NCI-H146 treated with DMSO at 0.1 percent for 48 hours (cell line): Measurements from ENCODE around the gene CERS6.

Source experiments
- DNase-seq: peaks from one replicate; lab custom pipeline; 2025; ENCODE audit not compliant: unreplicated experiment; lab: John Stamatoyannopoulos, UW

Gene CERS6

DNA sequence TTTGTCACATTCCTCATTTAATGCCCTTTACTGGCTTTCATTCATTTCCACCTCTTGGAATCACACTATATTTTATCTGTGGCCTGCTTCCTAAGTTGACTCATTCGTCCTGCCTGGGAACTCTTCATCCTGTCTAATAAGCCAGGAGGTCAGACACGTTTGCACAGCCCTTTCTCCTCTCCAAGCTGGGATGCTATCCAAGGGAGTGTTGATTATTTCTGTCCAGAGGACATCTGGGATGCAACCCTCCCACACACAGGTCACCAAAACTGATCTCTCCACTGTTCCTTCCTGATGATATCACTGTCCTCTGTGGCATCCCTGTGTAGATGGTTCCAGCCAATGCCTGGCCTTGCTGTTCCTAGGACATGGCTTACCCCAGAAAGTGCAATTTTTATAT lies 266.5 kb downstream of the CERS6 start:
- no peak for DNase-seq

DNA sequence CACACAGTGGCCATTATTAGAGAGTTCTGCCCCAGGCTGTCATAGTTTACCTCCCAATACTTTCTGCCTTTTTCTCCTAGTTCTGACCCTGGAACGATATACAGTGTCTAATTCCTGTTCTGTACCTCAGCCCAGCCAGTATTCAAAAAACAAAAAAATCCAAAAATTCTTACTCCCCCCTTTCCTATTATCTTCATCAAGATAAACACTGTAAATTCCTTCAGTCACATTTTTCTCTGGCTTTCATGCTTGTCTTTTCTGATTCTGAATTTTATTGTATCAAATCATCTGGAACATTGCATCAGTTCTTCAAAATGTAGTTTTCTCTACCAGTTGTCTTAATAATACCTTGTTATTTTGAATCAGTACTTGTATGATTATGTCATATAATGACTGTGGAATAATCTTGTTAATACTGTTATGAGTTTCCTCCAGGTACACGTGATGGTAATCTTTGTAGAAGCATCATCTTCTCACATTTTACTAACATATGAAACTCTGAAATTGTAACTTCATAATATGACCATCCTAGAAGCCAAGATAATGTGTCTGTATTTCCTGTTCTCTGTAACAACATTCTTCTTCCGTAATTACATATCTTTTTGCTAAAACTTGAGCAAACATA lies 267.3 kb downstream of the CERS6 start:
- no peak for DNase-seq

DNA sequence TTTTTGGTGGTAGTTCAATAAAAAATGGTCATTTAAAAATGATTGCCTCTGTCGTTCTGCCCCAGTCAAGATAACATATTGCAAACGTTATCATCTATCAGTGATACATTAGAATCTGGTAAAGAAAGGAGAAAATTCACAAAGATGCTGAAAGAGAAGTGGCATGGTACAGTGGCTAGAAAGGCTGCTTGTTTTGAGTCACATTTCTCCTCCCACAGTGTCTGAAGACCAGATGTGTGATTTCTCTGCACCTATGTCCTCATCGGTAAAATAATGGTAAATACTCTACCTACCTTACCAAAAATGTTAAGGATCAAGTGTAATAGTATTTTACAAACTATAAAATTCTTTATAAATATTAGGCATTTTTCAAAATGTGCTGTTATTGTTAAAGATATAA lies 270.3 kb downstream of the CERS6 start:
- no peak for DNase-seq

GRCh38 chr2:168727904-168728470 lies 271.9 kb downstream of the CERS6 start:
- DNase-seq: no peak

DNA sequence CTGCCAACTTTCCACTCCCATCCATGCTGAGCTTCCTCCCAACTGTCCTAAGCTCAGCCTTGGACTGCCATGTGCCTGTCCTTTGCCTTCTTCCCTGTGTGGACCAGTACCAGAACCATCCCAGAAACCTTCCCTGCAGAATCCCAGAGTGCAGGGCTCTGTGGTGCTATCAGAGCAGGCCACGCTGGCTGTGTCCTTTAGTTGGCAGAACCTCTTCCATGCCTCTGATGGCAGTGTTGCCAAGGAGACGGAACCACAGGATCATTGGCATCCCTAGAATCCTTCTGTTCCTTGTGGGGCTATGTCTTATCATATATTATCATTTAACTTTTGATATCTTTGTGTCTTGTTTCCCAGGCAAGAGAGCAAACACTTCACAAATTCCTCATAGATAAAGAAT lies 273.4 kb downstream of the CERS6 start:
- DNase-seq: no peak

DNA sequence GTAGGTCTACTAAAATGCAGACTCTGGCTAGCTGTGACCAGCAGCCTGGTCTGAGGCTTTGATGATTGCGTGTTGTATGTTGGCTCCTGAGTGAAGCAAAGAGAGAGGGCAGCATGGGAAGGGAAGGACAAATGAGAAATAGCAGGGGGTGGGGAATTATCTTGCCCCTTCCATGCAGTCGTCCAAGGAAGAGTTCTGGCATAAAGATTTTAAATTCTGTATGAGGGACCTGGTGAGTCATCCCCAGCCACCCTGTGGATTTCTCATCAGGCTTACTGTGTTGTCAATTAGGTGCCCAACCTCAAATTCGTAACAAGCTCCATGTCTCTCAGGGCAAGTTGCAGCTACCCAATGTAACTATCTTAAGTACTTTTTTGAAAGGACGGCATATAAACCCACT lies 274.3 kb downstream of the CERS6 start:
- DNase-seq: no peak

- no peak for DNase-seq
Observed at GRCh38 chr2:168731002-168731401, 274.9 kb downstream of the CERS6 start.

GRCh38 chr2:168731616-168732015 lies 275.5 kb downstream of the CERS6 start:
- no peak for DNase-seq

DNA sequence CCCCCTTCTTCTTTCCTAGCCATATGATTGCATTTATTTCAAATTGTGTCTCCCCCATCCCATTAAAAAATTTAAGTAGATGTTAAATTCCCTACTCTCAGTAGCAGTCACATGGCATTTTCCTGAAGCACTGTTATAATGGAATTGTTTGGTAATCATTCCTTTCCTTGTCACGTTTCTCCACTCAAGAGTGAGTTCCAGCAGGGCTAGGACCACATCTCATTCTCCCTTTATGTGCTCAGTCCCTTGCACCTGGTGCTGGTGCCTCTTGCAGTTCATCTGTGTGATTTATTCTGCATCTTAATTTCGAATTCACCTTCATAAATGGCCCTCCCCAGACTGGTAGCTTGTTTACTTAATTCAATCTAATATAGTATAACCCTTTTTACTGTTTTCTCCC lies 276.0 kb downstream of the CERS6 start:
- DNase-seq: no peak

- no peak for DNase-seq
Observed at GRCh38 chr2:168732506-168732905, 276.4 kb downstream of the CERS6 start.

DNA sequence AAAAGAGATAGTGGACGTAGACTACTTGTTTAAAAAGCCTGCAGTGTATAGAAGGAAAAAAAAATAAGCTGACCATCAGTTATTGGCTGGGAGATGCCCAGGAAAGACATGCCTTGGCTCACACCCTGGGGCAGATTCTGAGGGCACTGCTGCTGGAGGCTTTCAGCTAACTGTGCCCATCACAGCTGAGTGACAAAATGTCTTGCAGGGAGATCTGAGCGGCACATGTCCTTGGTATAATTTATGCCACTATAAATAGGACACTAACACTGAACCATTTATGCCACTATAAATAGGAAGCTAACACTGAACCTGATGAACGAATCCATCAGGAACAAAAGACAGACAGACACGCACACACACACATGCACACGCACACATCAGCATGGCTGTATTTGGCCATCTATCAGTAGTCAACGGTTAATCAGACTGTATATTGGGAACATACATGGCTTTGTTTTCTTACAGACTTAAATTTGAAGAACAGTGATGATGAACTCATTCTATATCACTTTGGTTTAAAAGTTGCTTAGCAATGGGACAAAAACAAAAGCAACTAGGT lies 278.2 kb downstream of the CERS6 start:
- DNase-seq: no peak

GRCh38 chr2:168736649-168737445 lies 280.8 kb downstream of the CERS6 start:
- no peak for DNase-seq

- no peak for DNase-seq
Observed at GRCh38 chr2:168738062-168738461, 282.0 kb downstream of the CERS6 start.

DNA sequence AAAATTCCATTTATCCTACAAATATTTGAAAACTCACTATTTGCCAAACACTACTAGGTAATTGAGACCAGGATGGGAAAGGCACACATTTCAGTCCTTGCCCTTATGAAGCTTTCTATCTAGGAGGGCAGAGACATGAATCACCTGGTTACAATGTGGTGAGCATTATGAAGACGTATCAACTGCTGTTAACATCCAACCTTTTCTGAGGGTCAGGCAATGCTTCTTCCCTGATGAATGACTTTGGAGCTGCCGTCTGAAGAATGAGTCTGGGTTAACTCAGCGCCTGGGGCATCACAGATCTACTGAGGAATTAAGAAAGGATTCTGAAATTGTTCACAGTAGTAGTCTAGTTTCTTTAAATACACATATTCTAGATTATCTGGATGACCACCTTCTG lies 284.3 kb downstream of the CERS6 start:
- no peak for DNase-seq

DNA sequence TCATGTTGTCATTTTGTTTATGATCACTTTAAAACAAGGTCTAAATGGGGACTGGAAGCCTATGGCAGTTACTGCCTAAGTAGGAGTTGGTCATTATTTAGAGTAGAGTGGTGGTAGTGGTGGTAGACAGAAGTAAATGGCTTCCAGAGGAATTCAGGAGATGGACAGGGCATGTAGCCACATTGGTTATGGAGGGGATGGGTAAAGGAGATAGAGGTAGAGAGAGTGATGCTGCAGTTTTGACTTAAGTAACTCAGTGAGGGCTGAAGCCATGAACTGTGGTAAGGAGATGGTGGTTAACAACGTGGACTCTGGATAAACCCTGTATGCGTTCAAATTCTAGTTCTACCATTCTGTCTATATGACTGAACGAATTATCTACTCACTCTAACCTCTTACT lies 284.7 kb downstream of the CERS6 start:
- DNase-seq: no peak

DNA sequence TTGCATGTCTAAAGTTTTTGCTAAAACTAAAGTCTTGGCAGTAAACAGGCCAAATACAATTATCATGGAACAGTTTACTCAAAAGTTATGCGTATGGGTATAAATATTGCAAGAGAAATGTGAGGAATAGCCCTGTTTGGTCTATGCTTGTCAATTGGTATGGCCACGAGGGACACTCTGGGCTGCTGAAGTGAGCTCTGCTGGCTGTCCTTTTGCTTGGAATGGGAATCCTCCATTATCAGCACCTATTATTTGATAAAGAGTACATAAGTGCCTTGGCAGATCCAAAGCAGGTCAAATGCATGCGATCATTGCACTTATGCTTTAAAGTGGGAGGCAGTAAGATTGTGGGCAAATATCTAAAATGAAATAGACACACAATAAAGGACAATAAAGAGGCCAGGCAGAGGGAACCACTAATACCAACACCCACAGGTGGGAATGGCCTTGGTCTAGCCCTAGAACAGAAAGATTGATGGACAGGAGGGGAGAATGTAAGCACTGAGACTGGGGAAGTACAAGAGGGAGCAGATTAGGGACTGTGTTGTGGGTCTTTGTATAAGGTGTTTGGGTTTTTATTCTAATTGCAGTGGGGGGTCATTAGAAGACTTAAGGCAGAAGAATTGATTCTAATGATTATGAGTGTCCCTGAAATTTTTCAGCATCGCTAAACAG lies 286.3 kb downstream of the CERS6 start:
- DNase-seq: no peak

DNA sequence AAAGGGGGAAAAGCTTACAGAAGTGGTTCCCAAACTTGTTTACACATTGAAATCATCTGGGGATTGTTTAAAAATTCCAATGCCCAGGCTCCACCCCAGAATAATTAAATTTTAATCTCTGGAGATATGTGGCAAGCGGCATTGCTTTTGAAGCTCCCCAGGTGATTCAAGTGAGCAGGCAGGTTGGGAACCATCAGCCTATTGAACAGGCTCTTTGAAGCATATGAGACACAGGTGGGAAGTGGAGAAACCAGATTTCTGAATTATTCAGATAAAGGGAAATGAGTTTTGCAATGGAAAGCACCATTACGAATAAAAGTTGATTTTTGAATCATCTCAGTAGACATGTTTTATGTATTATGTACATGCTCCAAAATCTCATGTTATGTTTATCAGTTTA lies 288.8 kb downstream of the CERS6 start:
- DNase-seq: no peak

DNA sequence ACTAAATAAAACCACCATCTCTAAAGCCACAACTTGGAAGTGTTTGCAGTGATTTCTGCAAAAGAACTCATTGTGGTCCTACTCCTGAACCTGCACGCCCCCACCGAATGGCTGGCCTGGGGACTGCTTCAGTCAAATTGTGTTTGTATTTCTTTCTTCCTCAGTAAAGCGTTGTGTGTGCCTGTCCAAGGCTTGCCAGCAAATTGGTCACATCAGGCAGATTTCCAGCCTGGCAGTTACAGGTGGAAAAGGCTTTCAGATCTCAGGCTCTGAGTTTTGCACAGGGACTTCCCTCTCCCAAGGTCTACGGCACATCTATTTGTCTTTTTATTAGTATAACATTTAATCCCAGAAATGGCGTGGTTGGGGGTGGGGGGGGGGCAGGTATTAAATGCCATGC lies 292.4 kb downstream of the CERS6 start:
- no peak for DNase-seq

- DNase-seq: no peak
Observed at GRCh38 chr2:168749297-168749696, 293.2 kb downstream of the CERS6 start.

GRCh38 chr2:168751104-168751740 lies 295.1 kb downstream of the CERS6 start:
- no peak for DNase-seq

DNA sequence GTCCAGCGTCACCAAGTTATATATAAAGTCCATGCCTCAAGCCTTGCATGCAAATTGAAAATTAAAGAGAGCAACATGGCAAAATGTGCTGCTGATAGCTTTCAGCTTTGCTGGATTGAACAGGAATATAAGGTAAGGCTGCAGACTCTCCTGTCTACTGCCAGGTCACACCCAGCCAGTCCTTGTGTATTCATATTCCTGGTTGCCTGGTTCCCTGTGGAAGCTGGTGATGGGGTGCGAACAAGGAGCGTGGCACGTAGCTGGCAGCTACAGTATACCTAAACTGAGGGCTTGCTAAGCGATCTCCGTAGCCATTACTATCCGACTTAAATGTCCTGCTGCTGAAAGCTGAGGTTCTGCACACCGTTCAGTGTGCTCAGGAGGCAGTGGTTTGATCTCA lies 296.3 kb downstream of the CERS6 start:
- no peak for DNase-seq
